Measurements from ENCODE around the gene PLET1.

PLET1 gene

GRCh38 chr11:112260490-112260889 is at the start of gene PLET1:
TSS of gene PLET1 (minus strand) at chr11:112260860. CDS start at chr11:112260589, 271 bp downstream.
- in situ Hi-C loops (cut with MboI; ENCODE audit: low sequenced_read_pairs): no loop called here

- in situ Hi-C loops (cut with MboI; ENCODE audit: low sequenced_read_pairs): no loop called here
Measured at GRCh38 chr11:112310419-112310818, 49.8 kb upstream of the PLET1 start.

- in situ Hi-C loops (cut with MboI; ENCODE audit: low sequenced_read_pairs): no loop called here
Measured at GRCh38 chr11:112308651-112309050, 48.0 kb upstream of the PLET1 start.

- in situ Hi-C loops (cut with MboI; ENCODE audit: low sequenced_read_pairs): no loop called here
Measured at GRCh38 chr11:112307616-112308015, 47.0 kb upstream of the PLET1 start.

GRCh38 chr11:112306230-112306629 is 45.6 kb upstream of the PLET1 start:
- in situ Hi-C loops (cut with MboI; ENCODE audit: low sequenced_read_pairs): no loop called here

GRCh38 chr11:112304914-112305313 is 44.3 kb upstream of the PLET1 start:
- in situ Hi-C loops (cut with MboI; ENCODE audit: low sequenced_read_pairs): no loop called here

- in situ Hi-C loops (cut with MboI; ENCODE audit: low sequenced_read_pairs): no loop called here
Measured at GRCh38 chr11:112303616-112304015, 43.0 kb upstream of the PLET1 start.

- in situ Hi-C loops (cut with MboI; ENCODE audit: low sequenced_read_pairs): no loop called here
Measured at GRCh38 chr11:112302226-112302868, 41.7 kb upstream of the PLET1 start.

GRCh38 chr11:112300094-112300786 is 39.6 kb upstream of the PLET1 start:
- in situ Hi-C loops (cut with MboI; ENCODE audit: low sequenced_read_pairs): no loop called here

- in situ Hi-C loops (cut with MboI; ENCODE audit: low sequenced_read_pairs): no loop called here
Measured at GRCh38 chr11:112298535-112298934, 37.9 kb upstream of the PLET1 start.

- in situ Hi-C loops (cut with MboI; ENCODE audit: low sequenced_read_pairs): no loop called here
Measured at GRCh38 chr11:112297248-112297866, 36.7 kb upstream of the PLET1 start.

- in situ Hi-C loops (cut with MboI; ENCODE audit: low sequenced_read_pairs): no loop called here
Measured at GRCh38 chr11:112296044-112296443, 35.4 kb upstream of the PLET1 start.

- in situ Hi-C loops (cut with MboI; ENCODE audit: low sequenced_read_pairs): no loop called here
Measured at GRCh38 chr11:112294688-112295340, 34.2 kb upstream of the PLET1 start.

- in situ Hi-C loops (cut with MboI; ENCODE audit: low sequenced_read_pairs): no loop called here
Measured at GRCh38 chr11:112293614-112294013, 33.0 kb upstream of the PLET1 start.

- in situ Hi-C loops (cut with MboI; ENCODE audit: low sequenced_read_pairs): no loop called here
Measured at GRCh38 chr11:112292785-112293407, 32.2 kb upstream of the PLET1 start.

GRCh38 chr11:112292188-112292587 is 31.5 kb upstream of the PLET1 start:
- in situ Hi-C loops (cut with MboI; ENCODE audit: low sequenced_read_pairs): no loop called here

GRCh38 chr11:112291191-112291590 is 30.5 kb upstream of the PLET1 start:
- in situ Hi-C loops (cut with MboI; ENCODE audit: low sequenced_read_pairs): no loop called here

- in situ Hi-C loops (cut with MboI; ENCODE audit: low sequenced_read_pairs): no loop called here
Measured at GRCh38 chr11:112290493-112290850, 29.8 kb upstream of the PLET1 start.

- in situ Hi-C loops (cut with MboI; ENCODE audit: low sequenced_read_pairs): no loop called here
Measured at GRCh38 chr11:112289588-112290492, 29.2 kb upstream of the PLET1 start.

- in situ Hi-C loops (cut with MboI; ENCODE audit: low sequenced_read_pairs): no loop called here
Measured at GRCh38 chr11:112288021-112288420, 27.4 kb upstream of the PLET1 start.

All from hTERT RPE-1 (cell line).